HEK293T (cell line): Measurements from ENCODE around the gene TMEM184A.

ENCODE experiments used
- ARNT ChIP-seq: fragments of 450-650 bp; IDR thresholded peaks from 2 replicates; pipeline ENCODE4 v1.6.1; 2017; ENCODE audit warnings: mild to moderate bottlenecking
- BHLHE40 ChIP-seq: fragments of 450-650 bp; IDR thresholded peaks from 2 replicates; pipeline ENCODE4 v1.6.1; 2016; ENCODE audit warnings: mild to moderate bottlenecking, moderate library complexity, borderline replicate concordance
- FOXA1 ChIP-seq: fragments of 450-650 bp; IDR thresholded peaks from 2 replicates; pipeline ENCODE4 v1.6.1; 2016; ENCODE audit warnings: mild to moderate bottlenecking
- FOXK2 ChIP-seq: fragments of 450-650 bp; IDR thresholded peaks from 2 replicates; pipeline ENCODE4 v1.6.1; 2016; ENCODE audit warnings: mild to moderate bottlenecking
- FOXM1 ChIP-seq: fragments of 450-650 bp; IDR thresholded peaks from 2 replicates; pipeline ENCODE4 v1.6.1; 2017; ENCODE audit warnings: mild to moderate bottlenecking, borderline replicate concordance

DNA sequence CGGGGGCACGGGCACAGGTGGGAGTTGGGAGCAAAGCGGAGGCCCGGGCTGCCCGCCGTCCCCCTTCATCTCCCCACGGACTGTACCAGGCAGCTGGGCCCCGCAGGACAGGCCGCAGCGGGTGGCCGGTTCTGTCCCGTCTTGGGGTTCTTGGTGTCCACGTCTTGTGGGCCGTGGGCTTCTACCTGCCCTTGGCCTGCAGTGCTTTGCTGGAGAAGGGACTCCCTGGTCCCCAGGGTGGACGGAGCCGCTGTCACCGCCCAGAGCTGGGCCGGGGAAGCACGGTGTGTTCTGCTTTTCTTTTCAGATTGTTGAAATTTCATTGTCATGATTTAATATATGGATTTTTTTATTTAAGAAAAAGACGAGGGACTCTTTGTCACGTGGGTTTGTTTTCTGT is 13.7 kb downstream of the TMEM184A start:
- TF ChIP-seq FOXA1 (no peak), BHLHE40 (no peak), ARNT (no peak), FOXK2 (no peak), FOXM1 (no peak)
